ENCODE measurements around the gene UNC13D. TPM values are rescaled to one million over a fixed set of nuclear protein-coding genes. Genes with fewer than 3 reads are reported as not detected.

UNC13D gene
- total RNA-seq, 1 donor from 2014 or later = 33.1 TPM

DNA sequence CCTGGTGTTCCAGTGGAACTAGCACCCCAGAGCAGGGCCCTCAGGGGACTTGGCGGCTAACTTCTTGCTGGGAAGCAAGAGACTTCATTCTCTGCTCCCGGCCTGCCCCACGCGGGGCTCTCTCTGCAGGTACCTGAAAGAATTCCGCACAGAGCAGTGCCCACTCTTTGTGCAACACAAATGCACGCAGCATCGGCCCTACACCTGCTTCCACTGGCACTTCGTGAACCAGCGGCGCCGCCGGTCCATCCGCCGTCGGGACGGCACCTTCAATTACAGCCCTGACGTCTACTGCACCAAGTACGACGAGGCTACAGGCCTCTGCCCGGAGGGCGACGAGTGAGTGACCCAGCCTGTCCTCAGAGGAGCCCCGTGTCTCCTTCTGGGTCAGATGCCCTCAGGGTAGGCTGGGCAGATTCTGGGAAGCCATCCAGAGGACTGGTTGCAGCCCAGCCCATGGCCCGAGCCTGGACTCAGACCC, 34.5 kb downstream of the UNC13D start:
- peak overlapping the region; percentile 4 to 40 for H3K27ac ChIP-seq
- peaks cover 48 to 49% of the 10 kb centered on the region in 2 donors for H3K36me3 ChIP-seq
- no peak overlapping the region for H3K4me3 ChIP-seq
- H3K27me3 ChIP-seq = no peaks in the 10 kb centered on the region
- H3K9me3 ChIP-seq = no peaks in the 10 kb centered on the region
- TF ChIP-seq, protein P1, sequence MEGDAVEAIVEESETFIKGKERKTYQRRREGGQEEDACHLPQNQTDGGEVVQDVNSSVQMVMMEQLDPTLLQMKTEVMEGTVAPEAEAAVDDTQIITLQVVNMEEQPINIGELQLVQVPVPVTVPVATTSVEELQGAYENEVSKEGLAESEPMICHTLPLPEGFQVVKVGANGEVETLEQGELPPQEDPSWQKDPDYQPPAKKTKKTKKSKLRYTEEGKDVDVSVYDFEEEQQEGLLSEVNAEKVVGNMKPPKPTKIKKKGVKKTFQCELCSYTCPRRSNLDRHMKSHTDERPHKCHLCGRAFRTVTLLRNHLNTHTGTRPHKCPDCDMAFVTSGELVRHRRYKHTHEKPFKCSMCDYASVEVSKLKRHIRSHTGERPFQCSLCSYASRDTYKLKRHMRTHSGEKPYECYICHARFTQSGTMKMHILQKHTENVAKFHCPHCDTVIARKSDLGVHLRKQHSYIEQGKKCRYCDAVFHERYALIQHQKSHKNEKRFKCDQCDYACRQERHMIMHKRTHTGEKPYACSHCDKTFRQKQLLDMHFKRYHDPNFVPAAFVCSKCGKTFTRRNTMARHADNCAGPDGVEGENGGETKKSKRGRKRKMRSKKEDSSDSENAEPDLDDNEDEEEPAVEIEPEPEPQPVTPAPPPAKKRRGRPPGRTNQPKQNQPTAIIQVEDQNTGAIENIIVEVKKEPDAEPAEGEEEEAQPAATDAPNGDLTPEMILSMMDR (IDR thresholded peaks at IDR 0.05) = no peak
- DNase-seq (ENCODE audit: low spot score in 2 of 2) = no peak
- H3K4me1 ChIP-seq = peaks cover 0 to 3% of the 10 kb centered on the region in 2 donors
- intact Hi-C loops (cut with DNase I) = no loop called here

GRCh38 chr17:75808905-75809621, 35.1 kb downstream of the UNC13D start:
- no peaks in the 10 kb centered on the region for H3K9me3 ChIP-seq
- H3K4me3 ChIP-seq = no peak overlapping the region
- H3K27me3 ChIP-seq = no peaks in the 10 kb centered on the region
- H3K27ac ChIP-seq = peak overlapping the region; percentile 58 to 62
- H3K4me1 ChIP-seq = peaks cover 0 to 3% of the 10 kb centered on the region in 2 donors
- intact Hi-C loops (cut with DNase I) = no loop called here
- TF ChIP-seq, protein P1 (IDR thresholded peaks at IDR 0.05) = no peak
- peak in 1 of 2 donors; percentile 83 for DNase-seq (ENCODE audit: low spot score in 2 of 2)
- peaks cover 42 to 45% of the 10 kb centered on the region in 2 donors for H3K36me3 ChIP-seq

- peaks cover 39 to 40% of the 10 kb centered on the region in 2 donors for H3K36me3 ChIP-seq
- H3K4me1 ChIP-seq = peaks cover 0 to 3% of the 10 kb centered on the region in 2 donors
- H3K4me3 ChIP-seq = no peak overlapping the region
- H3K27ac ChIP-seq = peak overlapping the region; percentile 58 to 62
- TF ChIP-seq, protein P1 (IDR thresholded peaks at IDR 0.05) = no peak
- intact Hi-C loops (cut with DNase I) = no loop called here
- DNase-seq (ENCODE audit: low spot score in 2 of 2) = no peak
- no peaks in the 10 kb centered on the region for H3K9me3 ChIP-seq
- no peaks in the 10 kb centered on the region for H3K27me3 ChIP-seq
Measured at GRCh38 chr17:75808549-75808904, 35.7 kb downstream of the UNC13D start.

DNA sequence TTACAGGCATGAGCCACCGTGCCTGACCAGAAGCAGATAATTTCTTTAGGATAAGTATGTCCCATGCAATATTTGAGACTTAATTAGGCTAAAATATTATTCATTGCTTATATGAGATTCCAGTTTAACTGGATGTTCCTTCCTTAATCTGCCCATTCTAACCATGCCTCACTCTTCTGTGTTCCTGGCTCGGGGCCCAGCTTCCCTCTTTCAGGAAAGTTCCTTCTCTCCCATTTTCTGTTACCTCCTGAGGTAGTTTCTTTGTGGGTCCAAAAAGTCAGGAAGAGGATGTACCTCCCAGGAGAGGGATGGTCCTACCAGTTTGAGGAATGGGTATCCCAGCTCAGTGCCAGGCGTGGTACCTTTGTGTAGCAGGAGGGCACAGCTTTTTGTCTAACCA, 36.3 kb downstream of the UNC13D start:
- intact Hi-C loops (cut with DNase I) = no loop called here
- peak overlapping the region; percentile 58 to 62 for H3K27ac ChIP-seq
- H3K4me3 ChIP-seq = no peak overlapping the region
- TF ChIP-seq, protein P1 (IDR thresholded peaks at IDR 0.05) = no peak
- peaks cover 0 to 3% of the 10 kb centered on the region in 2 donors for H3K4me1 ChIP-seq
- no peaks in the 10 kb centered on the region for H3K9me3 ChIP-seq
- H3K36me3 ChIP-seq = peaks cover 33% of the 10 kb centered on the region in 2 donors
- no peak for DNase-seq (ENCODE audit: low spot score in 2 of 2)
- H3K27me3 ChIP-seq = no peaks in the 10 kb centered on the region

GRCh38 chr17:75806822-75807500, 37.2 kb downstream of the UNC13D start:
- no peaks in the 10 kb centered on the region for H3K9me3 ChIP-seq
- TF ChIP-seq, protein P1 (IDR thresholded peaks at IDR 0.05) = no peak
- H3K27me3 ChIP-seq = no peaks in the 10 kb centered on the region
- intact Hi-C loops (cut with DNase I) = no loop called here
- H3K36me3 ChIP-seq = peaks cover 24% of the 10 kb centered on the region in 2 donors
- H3K4me1 ChIP-seq = peaks cover 0 to 3% of the 10 kb centered on the region in 2 donors
- peak overlapping the region in 1 of 2 donors; percentile 58 for H3K27ac ChIP-seq
- no peak for DNase-seq (ENCODE audit: low spot score in 2 of 2)
- no peak overlapping the region for H3K4me3 ChIP-seq

All from ascending aorta (tissue), 2 donors.